Measurements from ENCODE around the gene PITPNB. TPM values are rescaled to one million over a fixed set of nuclear protein-coding genes. Genes with fewer than 3 reads are reported as not detected.

Gene PITPNB
- total RNA-seq, 1 experiment from 2014 or later, result 82.6 TPM

DNA sequence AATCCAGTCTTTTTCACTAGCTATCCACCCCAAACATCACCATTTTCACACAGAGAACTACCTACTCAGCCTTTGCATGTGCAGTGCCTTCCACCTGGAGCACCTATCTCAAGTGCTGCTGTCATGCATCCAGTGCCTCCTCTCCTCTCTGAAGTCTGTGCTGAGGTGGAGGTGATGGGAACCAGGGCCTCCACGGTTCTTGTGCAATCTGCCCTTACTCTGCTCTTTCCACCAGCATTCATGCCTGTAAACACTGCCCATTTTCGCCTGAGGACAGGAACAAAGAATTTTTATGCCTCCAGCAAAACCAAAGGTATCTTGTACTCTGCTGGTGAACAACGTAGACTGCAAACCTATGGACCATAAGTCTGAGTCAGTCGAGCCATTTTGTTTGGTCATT, 27.0 kb downstream of the PITPNB start:
- Histone ChIP-seq H2AFZ (ENCODE audit: low read depth, low read length, poor library complexity, severe bottlenecking) (no peak overlapping the region), H3K9me3 (ENCODE audit: control insufficient read depth in 1 of 2, insufficient read depth in 1 of 2, low read depth in 1 of 2, low read length in 2 of 2) (no peaks in the 10 kb centered on the region), H3K9me2 (ENCODE audit: insufficient read depth) (no peaks in the 10 kb centered on the region), H3K27ac (ENCODE audit: low read depth, low read length) (no peak overlapping the region), H4K20me1 (ENCODE audit: insufficient read depth) (peaks cover 11% of the 10 kb centered on the region; the same call in 1 of the 2 replicates), H3K79me2 (ENCODE audit: insufficient read depth, low read length) (peaks cover 78% of the 10 kb centered on the region), H3K9ac (ENCODE audit: low read length) (no peak overlapping the region), H3K4me3 (replicated peaks in 1 of 2; ENCODE audit: low read depth in 1 of 2, low read length in 2 of 2) (no peak overlapping the region), H3K4me1 (ENCODE audit: control insufficient read depth in 1 of 2, insufficient read depth in 2 of 2, low read length in 2 of 2) (no peaks in the 10 kb centered on the region), H3K4me2 (ENCODE audit: low read length) (no peak overlapping the region), H3K36me3 (ENCODE audit: control insufficient read depth in 1 of 2, insufficient read depth in 2 of 2, low read length in 2 of 2) (peaks cover 55% of the 10 kb centered on the region in 2 experiments; a peak in 3 of 4 replicates), H3K27me3 (ENCODE audit: insufficient read depth, low read length) (no peaks in the 10 kb centered on the region)
- ChIA-PET CTCF (interaction anchor here (1.2 kb wide), 1 partner anchor 11 kb away, joined by 5 read pairs; no protein-coding TSS in a partner anchor), RAD21 (ENCODE audit: low non-redundant PET in 1 of 2, low total read pairs in 2 of 2, uncharacterized antibody in 2 of 2, unreplicated experiment in 2 of 2) (no interaction called here), POLR2A (no interaction called here)
- intact Hi-C loops (cut with micrococcal nuclease), result no loop called here
- ATAC-seq, result no peak
- DNase-seq (ENCODE audit: low read depth, low spot score), result no peak
- no TSS peak for BruUV-seq (replicated peaks)
- TF ChIP-seq EZH2phosphoT487 (IDR thresholded peaks at IDR 0.05; ENCODE audit: borderline replicate concordance) (no peak), SP1 (IDR thresholded peaks at IDR 0.05; ENCODE audit: low read depth) (no peak)
- TF ChIP-seq, protein P1, sequence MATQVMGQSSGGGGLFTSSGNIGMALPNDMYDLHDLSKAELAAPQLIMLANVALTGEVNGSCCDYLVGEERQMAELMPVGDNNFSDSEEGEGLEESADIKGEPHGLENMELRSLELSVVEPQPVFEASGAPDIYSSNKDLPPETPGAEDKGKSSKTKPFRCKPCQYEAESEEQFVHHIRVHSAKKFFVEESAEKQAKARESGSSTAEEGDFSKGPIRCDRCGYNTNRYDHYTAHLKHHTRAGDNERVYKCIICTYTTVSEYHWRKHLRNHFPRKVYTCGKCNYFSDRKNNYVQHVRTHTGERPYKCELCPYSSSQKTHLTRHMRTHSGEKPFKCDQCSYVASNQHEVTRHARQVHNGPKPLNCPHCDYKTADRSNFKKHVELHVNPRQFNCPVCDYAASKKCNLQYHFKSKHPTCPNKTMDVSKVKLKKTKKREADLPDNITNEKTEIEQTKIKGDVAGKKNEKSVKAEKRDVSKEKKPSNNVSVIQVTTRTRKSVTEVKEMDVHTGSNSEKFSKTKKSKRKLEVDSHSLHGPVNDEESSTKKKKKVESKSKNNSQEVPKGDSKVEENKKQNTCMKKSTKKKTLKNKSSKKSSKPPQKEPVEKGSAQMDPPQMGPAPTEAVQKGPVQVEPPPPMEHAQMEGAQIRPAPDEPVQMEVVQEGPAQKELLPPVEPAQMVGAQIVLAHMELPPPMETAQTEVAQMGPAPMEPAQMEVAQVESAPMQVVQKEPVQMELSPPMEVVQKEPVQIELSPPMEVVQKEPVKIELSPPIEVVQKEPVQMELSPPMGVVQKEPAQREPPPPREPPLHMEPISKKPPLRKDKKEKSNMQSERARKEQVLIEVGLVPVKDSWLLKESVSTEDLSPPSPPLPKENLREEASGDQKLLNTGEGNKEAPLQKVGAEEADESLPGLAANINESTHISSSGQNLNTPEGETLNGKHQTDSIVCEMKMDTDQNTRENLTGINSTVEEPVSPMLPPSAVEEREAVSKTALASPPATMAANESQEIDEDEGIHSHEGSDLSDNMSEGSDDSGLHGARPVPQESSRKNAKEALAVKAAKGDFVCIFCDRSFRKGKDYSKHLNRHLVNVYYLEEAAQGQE (IDR thresholded peaks at IDR 0.05; ENCODE audit: low read depth), result no peak

DNA sequence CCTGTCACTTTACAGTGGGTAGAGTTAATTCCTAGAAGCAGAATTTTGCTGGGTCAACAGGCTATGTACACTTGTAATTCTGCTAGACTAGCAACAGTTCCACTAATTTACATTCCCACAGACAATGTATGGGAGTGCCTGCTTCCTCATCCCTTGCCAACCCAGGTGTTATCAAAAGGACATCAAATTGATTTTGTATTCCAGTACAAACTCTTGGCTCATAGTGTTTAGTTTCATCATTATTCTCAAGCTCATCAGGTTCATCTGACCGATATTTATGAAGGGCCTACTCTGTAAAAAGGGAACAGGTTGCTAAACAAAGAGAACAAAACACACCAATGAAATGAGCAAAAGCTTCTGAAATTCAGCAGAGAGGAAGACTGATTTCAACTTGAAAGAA, 30.7 kb downstream of the PITPNB start:
- no peak for DNase-seq (ENCODE audit: low read depth, low spot score)
- Histone ChIP-seq H3K79me2 (ENCODE audit: insufficient read depth, low read length) (peaks cover 68% of the 10 kb centered on the region), H3K4me2 (ENCODE audit: low read length) (no peak overlapping the region), H3K9me2 (ENCODE audit: insufficient read depth) (no peaks in the 10 kb centered on the region), H3K27ac (ENCODE audit: low read depth, low read length) (no peak overlapping the region), H4K20me1 (ENCODE audit: insufficient read depth) (peaks cover 15% of the 10 kb centered on the region; the same call in 1 of the 2 replicates), H3K27me3 (ENCODE audit: insufficient read depth, low read length) (no peaks in the 10 kb centered on the region), H3K9ac (ENCODE audit: low read length) (no peak overlapping the region), H3K4me3 (replicated peaks in 1 of 2; ENCODE audit: low read depth in 1 of 2, low read length in 2 of 2) (no peak overlapping the region), H3K9me3 (ENCODE audit: control insufficient read depth in 1 of 2, insufficient read depth in 1 of 2, low read depth in 1 of 2, low read length in 2 of 2) (no peaks in the 10 kb centered on the region), H3K36me3 (ENCODE audit: control insufficient read depth in 1 of 2, insufficient read depth in 2 of 2, low read length in 2 of 2) (peaks cover 52 to 56% of the 10 kb centered on the region in 2 experiments), H2AFZ (ENCODE audit: low read depth, low read length, poor library complexity, severe bottlenecking) (no peak overlapping the region), H3K4me1 (ENCODE audit: control insufficient read depth in 1 of 2, insufficient read depth in 2 of 2, low read length in 2 of 2) (no peaks in the 10 kb centered on the region; a peak in 1 of 4 replicates)
- no peak for ATAC-seq
- ChIA-PET POLR2A (no interaction called here), CTCF (interaction anchor here (0.9 to 1.1 kb wide), 3 partner anchors 10 to 103 kb away, joined by 3 read pairs; no protein-coding TSS in a partner anchor), RAD21 (ENCODE audit: low non-redundant PET in 1 of 2, low total read pairs in 2 of 2, uncharacterized antibody in 2 of 2, unreplicated experiment in 2 of 2) (no interaction called here)
- BruUV-seq (replicated peaks), result no TSS peak
- intact Hi-C loops (cut with micrococcal nuclease), result loop anchor here (10.0 kb wide), 1 partner anchor 706 kb away; no protein-coding TSS in a partner anchor
- no peak for TF ChIP-seq EZH2phosphoT487 (IDR thresholded peaks at IDR 0.05; ENCODE audit: borderline replicate concordance)
- TF ChIP-seq, protein P2, sequence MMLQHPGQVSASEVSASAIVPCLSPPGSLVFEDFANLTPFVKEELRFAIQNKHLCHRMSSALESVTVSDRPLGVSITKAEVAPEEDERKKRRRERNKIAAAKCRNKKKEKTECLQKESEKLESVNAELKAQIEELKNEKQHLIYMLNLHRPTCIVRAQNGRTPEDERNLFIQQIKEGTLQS (IDR thresholded peaks at IDR 0.05), result no peak
- TF ChIP-seq, protein P3, sequence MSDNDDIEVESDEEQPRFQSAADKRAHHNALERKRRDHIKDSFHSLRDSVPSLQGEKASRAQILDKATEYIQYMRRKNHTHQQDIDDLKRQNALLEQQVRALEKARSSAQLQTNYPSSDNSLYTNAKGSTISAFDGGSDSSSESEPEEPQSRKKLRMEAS (IDR thresholded peaks at IDR 0.05), result no peak
- TF ChIP-seq, protein P4, sequence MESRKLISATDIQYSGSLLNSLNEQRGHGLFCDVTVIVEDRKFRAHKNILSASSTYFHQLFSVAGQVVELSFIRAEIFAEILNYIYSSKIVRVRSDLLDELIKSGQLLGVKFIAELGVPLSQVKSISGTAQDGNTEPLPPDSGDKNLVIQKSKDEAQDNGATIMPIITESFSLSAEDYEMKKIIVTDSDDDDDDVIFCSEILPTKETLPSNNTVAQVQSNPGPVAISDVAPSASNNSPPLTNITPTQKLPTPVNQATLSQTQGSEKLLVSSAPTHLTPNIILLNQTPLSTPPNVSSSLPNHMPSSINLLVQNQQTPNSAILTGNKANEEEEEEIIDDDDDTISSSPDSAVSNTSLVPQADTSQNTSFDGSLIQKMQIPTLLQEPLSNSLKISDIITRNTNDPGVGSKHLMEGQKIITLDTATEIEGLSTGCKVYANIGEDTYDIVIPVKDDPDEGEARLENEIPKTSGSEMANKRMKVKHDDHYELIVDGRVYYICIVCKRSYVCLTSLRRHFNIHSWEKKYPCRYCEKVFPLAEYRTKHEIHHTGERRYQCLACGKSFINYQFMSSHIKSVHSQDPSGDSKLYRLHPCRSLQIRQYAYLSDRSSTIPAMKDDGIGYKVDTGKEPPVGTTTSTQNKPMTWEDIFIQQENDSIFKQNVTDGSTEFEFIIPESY (IDR thresholded peaks at IDR 0.05; ENCODE audit: extremely low read depth, insufficient replicate concordance, low read length), result no peak
- TF ChIP-seq SP1 (IDR thresholded peaks at IDR 0.05; ENCODE audit: low read depth), result no peak
- no peak for TF ChIP-seq FOSL1 (IDR thresholded peaks at IDR 0.05; ENCODE audit: low read depth)
- TF ChIP-seq ZFX (IDR thresholded peaks at IDR 0.05), result no peak
- TF ChIP-seq CBX3 (IDR thresholded peaks at IDR 0.05; ENCODE audit: low read depth), result no peak
- no peak for TF ChIP-seq TCF7L2 (IDR thresholded peaks at IDR 0.05; ENCODE audit: borderline replicate concordance, extremely low read depth, insufficient read depth, insufficient read length)
- no peak for TF ChIP-seq RAD21 (IDR thresholded peaks at IDR 0.05; ENCODE audit: low read depth)
- TF ChIP-seq EGR1 (IDR thresholded peaks at IDR 0.05; ENCODE audit: low read depth), result no peak
- TF ChIP-seq ZNF274 (IDR thresholded peaks at IDR 0.05; ENCODE audit: low read depth, low read length), result no peak
- TF ChIP-seq POLR2A (IDR thresholded peaks at IDR 0.05; ENCODE audit: borderline replicate concordance, extremely low read depth, insufficient read depth, insufficient read length), result no peak
- no peak for TF ChIP-seq ELF1 (IDR thresholded peaks at IDR 0.05; ENCODE audit: borderline replicate concordance, low read depth)

Data from HCT116 (cell line).